GM19239 (cell line): ENCODE results near the gene TUBB3.
A peak's percentile ranks its signal among the peaks of the same experiment; 100 is the strongest.
"Not testable (repeated sequence)": the region's sequence is repeated elsewhere in the genome, so short reads cannot be mapped to it uniquely, and the experiment has no call there.

ENCODE experiments used
- DNase-seq: peaks from one replicate; pipeline ENCODE4 v3.0.0; 2011; ENCODE audit warnings: low spot score; ENCODE audit not compliant: insufficient read length
- FAIRE-seq: peaks from 2 replicates; lab custom pipeline; 2011; peaks lifted over from hg19 to GRCh38; lab: Jason Lieb, UNC

The TUBB3 gene

GRCh38 chr16:89915303-89916232, 7.6 kb upstream of the TUBB3 start:
- no peak for DNase-seq
- no peak for FAIRE-seq

GRCh38 chr16:89917773-89918452, 5.2 kb upstream of the TUBB3 start:
- FAIRE-seq (peak; percentile 91), DNase-seq (peak; percentile 92)

- FAIRE-seq: peak; percentile 72
- peak; percentile 59 for DNase-seq
These were observed 4.4 kb upstream of the TUBB3 start, which contains the start of gene MC1R for GRCh38 chr16:89918453-89919347. Gene MC1R (plus strand): TSS chr16:89918862. CDS start chr16:89919259, 397 bp downstream.

DNA sequence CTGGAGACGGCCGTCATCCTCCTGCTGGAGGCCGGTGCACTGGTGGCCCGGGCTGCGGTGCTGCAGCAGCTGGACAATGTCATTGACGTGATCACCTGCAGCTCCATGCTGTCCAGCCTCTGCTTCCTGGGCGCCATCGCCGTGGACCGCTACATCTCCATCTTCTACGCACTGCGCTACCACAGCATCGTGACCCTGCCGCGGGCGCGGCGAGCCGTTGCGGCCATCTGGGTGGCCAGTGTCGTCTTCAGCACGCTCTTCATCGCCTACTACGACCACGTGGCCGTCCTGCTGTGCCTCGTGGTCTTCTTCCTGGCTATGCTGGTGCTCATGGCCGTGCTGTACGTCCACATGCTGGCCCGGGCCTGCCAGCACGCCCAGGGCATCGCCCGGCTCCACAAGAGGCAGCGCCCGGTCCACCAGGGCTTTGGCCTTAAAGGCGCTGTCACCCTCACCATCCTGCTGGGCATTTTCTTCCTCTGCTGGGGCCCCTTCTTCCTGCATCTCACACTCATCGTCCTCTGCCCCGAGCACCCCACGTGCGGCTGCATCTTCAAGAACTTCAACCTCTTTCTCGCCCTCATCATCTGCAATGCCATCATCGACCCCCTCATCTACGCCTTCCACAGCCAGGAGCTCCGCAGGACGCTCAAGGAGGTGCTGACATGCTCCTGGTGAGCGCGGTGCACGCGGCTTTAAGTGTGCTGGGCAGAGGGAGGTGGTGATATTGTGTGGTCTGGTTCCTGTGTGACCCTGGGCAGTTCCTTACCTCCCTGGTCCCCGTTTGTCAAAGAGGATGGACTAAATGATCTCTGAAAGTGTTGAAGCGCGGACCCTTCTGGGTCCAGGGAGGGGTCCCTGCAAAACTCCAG, 3.4 kb upstream of the TUBB3 start:
- no peak for FAIRE-seq
- no peak for DNase-seq

DNA sequence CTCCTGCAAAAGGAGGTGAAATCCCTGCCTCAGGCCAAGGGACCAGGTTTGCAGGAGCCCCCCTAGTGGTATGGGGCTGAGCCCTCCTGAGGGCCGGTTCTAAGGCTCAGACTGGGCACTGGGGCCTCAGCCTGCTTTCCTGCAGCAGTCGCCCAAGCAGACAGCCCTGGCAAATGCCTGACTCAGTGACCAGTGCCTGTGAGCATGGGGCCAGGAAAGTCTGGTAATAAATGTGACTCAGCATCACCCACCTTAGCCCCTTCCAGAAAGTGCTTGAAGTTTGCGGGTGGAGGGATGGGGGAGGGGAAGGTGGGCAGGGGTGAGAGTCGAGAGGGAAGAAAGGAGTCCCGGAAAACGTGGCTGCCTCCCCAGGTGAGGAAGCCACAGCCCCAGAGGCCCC, 2.4 kb upstream of the TUBB3 start:
- DNase-seq: no peak
- no peak for FAIRE-seq

GRCh38 chr16:89921131-89921701, 1.9 kb upstream of the TUBB3 start:
- DNase-seq (no peak), FAIRE-seq (no peak)

- DNase-seq (no peak), FAIRE-seq (no peak)
These were observed 1.3 kb upstream of the TUBB3 start for GRCh38 chr16:89921702-89922476.

- FAIRE-seq: no peak
These were observed 662 bp upstream of the TUBB3 start for GRCh38 chr16:89922477-89922883.

GRCh38 chr16:89923640-89924296, 626 bp downstream of the TUBB3 start:
- no peak for FAIRE-seq
- DNase-seq: no peak

More at GRCh38 chr16:89922477-89922883, 662 bp upstream of the TUBB3 start:
- no peak for DNase-seq

DNA sequence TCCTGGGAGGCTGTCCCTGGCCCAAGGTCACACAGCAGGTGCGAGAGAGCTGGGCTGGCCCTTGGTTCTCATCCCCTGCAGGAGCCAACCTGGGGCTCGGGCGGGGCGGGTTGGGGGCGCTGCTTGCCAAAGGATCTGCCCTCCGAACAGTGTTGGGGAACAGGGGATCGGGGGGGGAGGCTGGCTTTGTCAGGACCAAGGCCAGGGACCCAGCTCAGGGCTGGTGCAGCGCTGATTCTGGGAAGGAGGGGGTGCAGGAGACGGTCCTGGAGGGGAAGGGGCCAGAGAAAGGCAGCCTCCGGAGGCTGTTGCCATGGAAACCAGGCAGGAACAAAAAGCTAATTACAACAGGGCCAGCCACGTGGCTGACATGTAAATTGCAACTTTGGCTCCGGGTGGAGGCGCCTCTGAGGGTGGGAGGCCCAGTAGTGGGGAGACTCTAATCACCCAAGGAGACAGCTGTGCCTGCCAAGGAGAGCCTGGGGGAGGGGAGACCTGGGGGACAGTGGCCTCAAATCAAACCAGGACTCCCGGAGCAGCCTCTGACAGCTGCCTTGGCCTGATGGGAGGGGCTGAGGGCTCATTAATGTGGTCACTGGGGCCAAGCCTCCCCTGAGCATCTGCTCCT, 1.3 kb downstream of the TUBB3 start:
- no peak for DNase-seq

GRCh38 chr16:89924925-89925307, 1.8 kb downstream of the TUBB3 start:
- no peak for DNase-seq
- no peak for FAIRE-seq

More for the DNA sequence above, 1.3 kb downstream of the TUBB3 start:
- FAIRE-seq: no peak

DNA sequence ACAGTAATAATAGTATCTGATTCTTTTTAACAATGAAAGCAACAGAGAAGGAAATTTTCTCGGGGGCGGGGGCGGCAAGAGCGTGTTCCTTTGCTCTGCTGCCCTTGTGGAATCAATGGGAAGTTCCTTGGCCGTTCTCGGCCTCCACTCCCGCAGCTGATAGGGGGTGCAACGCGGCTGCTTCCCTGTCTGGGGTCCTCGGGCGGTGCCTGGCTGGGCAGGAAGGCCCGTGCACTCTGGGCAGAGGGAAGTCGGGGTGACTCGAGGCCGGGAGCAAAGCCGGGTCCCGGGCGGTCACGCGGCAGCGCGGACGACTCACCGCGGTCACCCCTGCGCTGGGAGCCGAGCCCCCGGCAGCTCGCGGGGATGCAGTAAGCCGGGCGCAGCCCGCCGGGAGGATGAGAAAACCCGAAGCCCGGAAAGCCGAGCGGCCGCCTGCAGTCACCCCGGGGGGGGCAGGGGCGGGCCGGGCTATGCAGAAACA, 2.5 kb downstream of the TUBB3 start:
- FAIRE-seq (no peak), DNase-seq (no peak)

- DNase-seq: no peak
- FAIRE-seq: no peak
These were observed 8.3 kb downstream of the TUBB3 start for GRCh38 chr16:89931305-89931896.

DNA sequence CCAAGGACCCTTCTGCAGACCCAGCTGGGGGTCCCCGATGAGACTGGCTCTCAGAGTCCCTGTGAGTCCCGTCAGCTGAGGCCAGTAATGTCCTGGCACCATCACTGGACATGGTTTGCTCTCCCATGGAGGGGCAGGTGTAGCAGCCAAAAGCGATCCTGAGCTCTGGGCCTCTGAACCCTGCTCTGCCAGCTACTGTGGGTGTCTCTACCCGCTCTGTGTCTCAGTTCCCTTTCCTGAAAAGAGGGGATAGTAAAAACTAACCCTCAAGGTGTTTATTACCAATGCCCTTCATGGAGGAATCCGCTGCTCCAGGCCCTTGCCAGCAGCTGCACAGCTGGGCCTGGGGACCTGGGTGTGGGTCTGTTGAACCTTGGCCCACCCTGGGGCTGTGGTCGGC, 8.8 kb downstream of the TUBB3 start:
- DNase-seq (no peak), FAIRE-seq (no peak)

DNA sequence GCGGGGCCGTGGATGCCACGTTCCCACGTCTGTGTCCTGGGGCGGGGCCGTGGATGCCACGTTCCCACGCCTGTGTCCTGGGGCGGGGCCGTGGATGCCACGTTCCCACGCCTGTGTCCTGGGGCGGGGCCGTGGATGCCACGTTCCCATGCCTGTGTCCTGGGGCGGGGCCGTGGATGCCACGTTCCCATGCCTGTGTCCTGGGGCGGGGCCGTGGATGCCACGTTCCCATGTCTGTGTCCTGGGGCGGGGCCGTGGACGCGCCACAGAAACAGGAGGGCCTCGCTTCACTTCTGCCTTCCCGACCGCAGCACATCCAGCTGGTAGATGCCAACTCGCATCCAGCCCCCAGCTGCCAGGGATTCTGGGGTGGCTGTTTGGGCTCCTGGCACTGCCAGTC, 10.9 kb downstream of the TUBB3 start:
- not testable (repeated sequence) for DNase-seq, FAIRE-seq

GRCh38 chr16:89934611-89935553, 11.7 kb downstream of the TUBB3 start:
- DNase-seq (no peak), FAIRE-seq (no peak)
